ENCODE data around the gene SLC38A1. TPM values are rescaled to one million over a fixed set of nuclear protein-coding genes. Genes with fewer than 3 reads are reported as not detected.

The SLC38A1 gene
- total RNA-seq, 2 donors from 2014 or later: 77.7 to 107 TPM

GRCh38 chr12:46188170-46188569, 80.7 kb downstream of the SLC38A1 start:
- Histone ChIP-seq H3K27me3 (ENCODE audit: control insufficient read depth, insufficient read depth, low read length, poor library complexity, severe bottlenecking) (no peaks in the 10 kb centered on the region), H3K9me3 (ENCODE audit: control insufficient read depth, low read length) (peaks cover 18% of the 10 kb centered on the region), H3K4me3 (ENCODE audit: low read length) (no peak overlapping the region), H3K36me3 (ENCODE audit: control insufficient read depth, insufficient read depth, low read length) (peaks cover 30% of the 10 kb centered on the region), H3K27ac (ENCODE audit: low read depth, low read length) (no peak overlapping the region), H3K4me1 (ENCODE audit: control insufficient read depth, insufficient read depth, low read length) (no peaks in the 10 kb centered on the region), H3K9ac (ENCODE audit: extremely low read depth, low read length, poor library complexity, severe bottlenecking) (no peak overlapping the region)
- WGBS, 2 experiments (ENCODE audit: insufficient coverage in 1 of 2, insufficient read length in 1 of 2): 78 to 100% methylated on average over 1 of the region's 2 CpGs
- no peak for DNase-seq
- Mint-ChIP-seq H3K4me1 (no peaks in the 10 kb centered on the region), H3K9me3 (peaks cover 32% of the 10 kb centered on the region), H3K36me3 (ENCODE audit: low read depth) (peaks cover 46% of the 10 kb centered on the region), H3K27ac (no peak overlapping the region), H3K27me3 (ENCODE audit: insufficient read depth) (no peaks in the 10 kb centered on the region), H3K4me3 (no peak overlapping the region)
- TF ChIP-seq CTCF (conservative IDR thresholded peaks at IDR 0.05): no peak

DNA sequence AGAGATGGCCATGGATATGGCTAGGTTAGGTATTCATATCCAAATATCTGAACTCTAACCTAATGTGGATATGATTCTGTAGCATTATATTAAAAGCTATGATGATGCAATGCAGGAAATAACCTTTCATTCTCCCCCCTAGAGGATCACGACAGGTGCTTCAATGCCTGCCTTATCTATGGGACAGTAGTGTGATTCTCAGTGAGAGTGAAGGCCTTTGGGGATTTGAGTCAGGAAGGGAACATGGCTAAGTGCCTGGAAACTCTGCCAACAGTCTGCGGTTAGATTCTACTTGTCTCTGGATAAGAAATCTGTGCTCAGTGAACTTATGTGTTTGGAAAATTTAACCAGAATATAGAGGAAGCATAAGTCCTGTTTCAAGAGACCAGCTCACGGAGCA, 81.8 kb downstream of the SLC38A1 start:
- no peak overlapping the region for H3K4me3 Mint-ChIP-seq
- Histone ChIP-seq H3K9me3 (ENCODE audit: control insufficient read depth, low read length) (peaks cover 8% of the 10 kb centered on the region), H3K36me3 (ENCODE audit: control insufficient read depth, insufficient read depth, low read length) (peaks cover 28% of the 10 kb centered on the region), H3K4me1 (ENCODE audit: control insufficient read depth, insufficient read depth, low read length) (no peaks in the 10 kb centered on the region), H3K27me3 (ENCODE audit: control insufficient read depth, insufficient read depth, low read length, poor library complexity, severe bottlenecking) (no peaks in the 10 kb centered on the region), H3K4me3 (ENCODE audit: low read length) (no peak overlapping the region), H3K27ac (ENCODE audit: low read depth, low read length) (no peak overlapping the region), H3K9ac (ENCODE audit: extremely low read depth, low read length, poor library complexity, severe bottlenecking) (no peak overlapping the region)
- no peak for TF ChIP-seq CTCF (conservative IDR thresholded peaks at IDR 0.05)
- no peak overlapping the region for H3K27ac Mint-ChIP-seq
- DNase-seq: no peak
- H3K4me1 Mint-ChIP-seq: no peaks in the 10 kb centered on the region
- no peaks in the 10 kb centered on the region for H3K27me3 Mint-ChIP-seq (ENCODE audit: insufficient read depth)
- WGBS, 2 experiments (ENCODE audit: insufficient coverage in 1 of 2, insufficient read length in 1 of 2): 94 to 98% methylated on average over 2 to 3 of the region's 3 CpGs
- H3K9me3 Mint-ChIP-seq: peaks cover 21% of the 10 kb centered on the region
- H3K36me3 Mint-ChIP-seq (ENCODE audit: low read depth): peaks cover 35% of the 10 kb centered on the region

GRCh38 chr12:46186088-46186487, 82.8 kb downstream of the SLC38A1 start:
- Mint-ChIP-seq H3K27ac (no peak overlapping the region), H3K36me3 (ENCODE audit: low read depth) (peaks cover 26% of the 10 kb centered on the region), H3K27me3 (ENCODE audit: insufficient read depth) (no peaks in the 10 kb centered on the region), H3K4me1 (no peaks in the 10 kb centered on the region), H3K4me3 (no peak overlapping the region), H3K9me3 (peaks cover 11% of the 10 kb centered on the region)
- no peak overlapping the region for H3K27ac ChIP-seq (ENCODE audit: low read depth, low read length)
- no peak overlapping the region for H3K9ac ChIP-seq (ENCODE audit: extremely low read depth, low read length, poor library complexity, severe bottlenecking)
- peaks cover 28% of the 10 kb centered on the region for H3K36me3 ChIP-seq (ENCODE audit: control insufficient read depth, insufficient read depth, low read length)
- TF ChIP-seq CTCF (conservative IDR thresholded peaks at IDR 0.05): no peak
- WGBS, 2 experiments (ENCODE audit: insufficient coverage in 1 of 2, insufficient read length in 1 of 2): 90 to 100% methylated on average over 1 to 3 of the region's 3 CpGs
- no peak overlapping the region for H3K4me3 ChIP-seq (ENCODE audit: low read length)
- H3K27me3 ChIP-seq (ENCODE audit: control insufficient read depth, insufficient read depth, low read length, poor library complexity, severe bottlenecking): no peaks in the 10 kb centered on the region
- H3K4me1 ChIP-seq (ENCODE audit: control insufficient read depth, insufficient read depth, low read length): no peaks in the 10 kb centered on the region
- H3K9me3 ChIP-seq (ENCODE audit: control insufficient read depth, low read length): no peaks in the 10 kb centered on the region
- DNase-seq: no peak

Data from endodermal cell (in vitro differentiated cells).